Measurements from ENCODE around the gene DNAJC13.
A peak's percentile ranks its signal among the peaks of the same experiment; 100 is the strongest.
"Not testable (repeated sequence)": the region's sequence is repeated elsewhere in the genome, so short reads cannot be mapped to it uniquely, and the experiment has no call there.

Gene DNAJC13

GRCh38 chr3:132416807-132417694 is at the start of gene DNAJC13:
Gene DNAJC13 (plus strand): TSS chr3:132417502. CDS start chr3:132434551, 17,049 bp downstream.
- Histone ChIP-seq H3K4me1 (ENCODE audit: control insufficient read depth in 1 of 2, insufficient read depth in 2 of 2, low read length in 2 of 2) (peaks cover 22 to 24% of the 10 kb centered on the region in 2 donors), H3K9ac (ENCODE audit: low read depth in 1 of 2, low read length in 2 of 2) (peak within 1 kb of the TSS; percentile 85 to 99), H3K27me3 (ENCODE audit: control insufficient read depth in 1 of 2, insufficient read depth in 2 of 2, low read length in 2 of 2) (no peaks in the 10 kb centered on the region), H3K36me3 (ENCODE audit: control insufficient read depth in 1 of 2, insufficient read depth in 2 of 2, low read length in 2 of 2) (no peaks in the 10 kb centered on the region), H3K9me3 (ENCODE audit: control insufficient read depth in 1 of 2, low read length in 2 of 2) (no peaks in the 10 kb centered on the region), H3K4me3 (ENCODE audit: low read depth in 1 of 2, low read length in 2 of 2) (peak within 1 kb of the TSS; percentile 97), H3K27ac (ENCODE audit: low read depth, low read length) (peak within 1 kb of the TSS; percentile 91)

- Histone ChIP-seq H3K27me3 (ENCODE audit: control insufficient read depth in 1 of 2, insufficient read depth in 2 of 2, low read length in 2 of 2) (no peaks in the 10 kb centered on the region), H3K9ac (ENCODE audit: low read depth in 1 of 2, low read length in 2 of 2) (no peak overlapping the region), H3K4me1 (ENCODE audit: control insufficient read depth in 1 of 2, insufficient read depth in 2 of 2, low read length in 2 of 2) (no peaks in the 10 kb centered on the region), H3K9me3 (ENCODE audit: control insufficient read depth in 1 of 2, low read length in 2 of 2) (no peaks in the 10 kb centered on the region), H3K27ac (ENCODE audit: low read depth, low read length) (no peak overlapping the region), H3K36me3 (ENCODE audit: control insufficient read depth in 1 of 2, insufficient read depth in 2 of 2, low read length in 2 of 2) (no peaks in the 10 kb centered on the region), H3K4me3 (ENCODE audit: low read depth in 1 of 2, low read length in 2 of 2) (no peak overlapping the region)
Measured at GRCh38 chr3:132368515-132368914, 48.8 kb upstream of the DNAJC13 start.

GRCh38 chr3:132368962-132369361 is 48.3 kb upstream of the DNAJC13 start:
- Histone ChIP-seq H3K27ac (ENCODE audit: low read depth, low read length) (no peak overlapping the region), H3K9ac (ENCODE audit: low read depth in 1 of 2, low read length in 2 of 2) (no peak overlapping the region), H3K36me3 (ENCODE audit: control insufficient read depth in 1 of 2, insufficient read depth in 2 of 2, low read length in 2 of 2) (no peaks in the 10 kb centered on the region), H3K4me1 (ENCODE audit: control insufficient read depth in 1 of 2, insufficient read depth in 2 of 2, low read length in 2 of 2) (no peaks in the 10 kb centered on the region), H3K9me3 (ENCODE audit: control insufficient read depth in 1 of 2, low read length in 2 of 2) (no peaks in the 10 kb centered on the region), H3K27me3 (ENCODE audit: control insufficient read depth in 1 of 2, insufficient read depth in 2 of 2, low read length in 2 of 2) (no peaks in the 10 kb centered on the region), H3K4me3 (ENCODE audit: low read depth in 1 of 2, low read length in 2 of 2) (no peak overlapping the region)

GRCh38 chr3:132376945-132377354 is 40.4 kb upstream of the DNAJC13 start:
- H3K9ac ChIP-seq (ENCODE audit: low read depth in 1 of 2, low read length in 2 of 2); H3K9me3 ChIP-seq (ENCODE audit: control insufficient read depth in 1 of 2, low read length in 2 of 2); H3K27me3 ChIP-seq (ENCODE audit: control insufficient read depth in 1 of 2, insufficient read depth in 2 of 2, low read length in 2 of 2); H3K36me3 ChIP-seq (ENCODE audit: control insufficient read depth in 1 of 2, insufficient read depth in 2 of 2, low read length in 2 of 2); H3K27ac ChIP-seq (ENCODE audit: low read depth, low read length); H3K4me1 ChIP-seq (ENCODE audit: control insufficient read depth in 1 of 2, insufficient read depth in 2 of 2, low read length in 2 of 2); H3K4me3 ChIP-seq (ENCODE audit: low read depth in 1 of 2, low read length in 2 of 2): not testable (repeated sequence)

- H3K9me3 ChIP-seq (ENCODE audit: control insufficient read depth in 1 of 2, low read length in 2 of 2) = no peaks in the 10 kb centered on the region
- no peaks in the 10 kb centered on the region for H3K36me3 ChIP-seq (ENCODE audit: control insufficient read depth in 1 of 2, insufficient read depth in 2 of 2, low read length in 2 of 2)
- H3K4me1 ChIP-seq (ENCODE audit: control insufficient read depth in 1 of 2, insufficient read depth in 2 of 2, low read length in 2 of 2) = no peaks in the 10 kb centered on the region
- peaks cover 0 to 4% of the 10 kb centered on the region in 2 donors for H3K27me3 ChIP-seq (ENCODE audit: control insufficient read depth in 1 of 2, insufficient read depth in 2 of 2, low read length in 2 of 2)
- no peak overlapping the region for H3K27ac ChIP-seq (ENCODE audit: low read depth, low read length)
- H3K4me3 ChIP-seq (ENCODE audit: low read depth in 1 of 2, low read length in 2 of 2) = no peak overlapping the region
- no peak overlapping the region for H3K9ac ChIP-seq (ENCODE audit: low read depth in 1 of 2, low read length in 2 of 2)
Measured at GRCh38 chr3:132378048-132378762, 39.1 kb upstream of the DNAJC13 start.

GRCh38 chr3:132378846-132379245 is 38.5 kb upstream of the DNAJC13 start:
- H3K9ac ChIP-seq (ENCODE audit: low read depth in 1 of 2, low read length in 2 of 2) = no peak overlapping the region

GRCh38 chr3:132380920-132381319 is 36.4 kb upstream of the DNAJC13 start:
- Histone ChIP-seq H3K27me3 (ENCODE audit: control insufficient read depth in 1 of 2, insufficient read depth in 2 of 2, low read length in 2 of 2) (peaks cover 0 to 4% of the 10 kb centered on the region in 2 donors), H3K9ac (ENCODE audit: low read depth in 1 of 2, low read length in 2 of 2) (no peak overlapping the region), H3K4me1 (ENCODE audit: control insufficient read depth in 1 of 2, insufficient read depth in 2 of 2, low read length in 2 of 2) (no peaks in the 10 kb centered on the region), H3K9me3 (ENCODE audit: control insufficient read depth in 1 of 2, low read length in 2 of 2) (no peaks in the 10 kb centered on the region), H3K4me3 (ENCODE audit: low read depth in 1 of 2, low read length in 2 of 2) (no peak overlapping the region), H3K36me3 (ENCODE audit: control insufficient read depth in 1 of 2, insufficient read depth in 2 of 2, low read length in 2 of 2) (no peaks in the 10 kb centered on the region), H3K27ac (ENCODE audit: low read depth, low read length) (no peak overlapping the region)

More at GRCh38 chr3:132378846-132379245, 38.5 kb upstream of the DNAJC13 start:
- Histone ChIP-seq H3K4me3 (ENCODE audit: low read depth in 1 of 2, low read length in 2 of 2) (no peak overlapping the region), H3K27ac (ENCODE audit: low read depth, low read length) (no peak overlapping the region), H3K9me3 (ENCODE audit: control insufficient read depth in 1 of 2, low read length in 2 of 2) (no peaks in the 10 kb centered on the region), H3K4me1 (ENCODE audit: control insufficient read depth in 1 of 2, insufficient read depth in 2 of 2, low read length in 2 of 2) (no peaks in the 10 kb centered on the region), H3K27me3 (ENCODE audit: control insufficient read depth in 1 of 2, insufficient read depth in 2 of 2, low read length in 2 of 2) (peaks cover 0 to 4% of the 10 kb centered on the region in 2 donors), H3K36me3 (ENCODE audit: control insufficient read depth in 1 of 2, insufficient read depth in 2 of 2, low read length in 2 of 2) (no peaks in the 10 kb centered on the region)

- H3K4me3 ChIP-seq (ENCODE audit: low read depth in 1 of 2, low read length in 2 of 2) = no peak overlapping the region
- no peak overlapping the region for H3K9ac ChIP-seq (ENCODE audit: low read depth in 1 of 2, low read length in 2 of 2)
- H3K27ac ChIP-seq (ENCODE audit: low read depth, low read length) = no peak overlapping the region
- no peaks in the 10 kb centered on the region for H3K9me3 ChIP-seq (ENCODE audit: control insufficient read depth in 1 of 2, low read length in 2 of 2)
- H3K4me1 ChIP-seq (ENCODE audit: control insufficient read depth in 1 of 2, insufficient read depth in 2 of 2, low read length in 2 of 2) = no peaks in the 10 kb centered on the region
- no peaks in the 10 kb centered on the region for H3K36me3 ChIP-seq (ENCODE audit: control insufficient read depth in 1 of 2, insufficient read depth in 2 of 2, low read length in 2 of 2)
- H3K27me3 ChIP-seq (ENCODE audit: control insufficient read depth in 1 of 2, insufficient read depth in 2 of 2, low read length in 2 of 2) = peaks cover 0 to 4% of the 10 kb centered on the region in 2 donors
Measured at GRCh38 chr3:132381348-132381944, 35.9 kb upstream of the DNAJC13 start.

- Histone ChIP-seq H3K9ac (ENCODE audit: low read depth in 1 of 2, low read length in 2 of 2) (no peak overlapping the region), H3K4me1 (ENCODE audit: control insufficient read depth in 1 of 2, insufficient read depth in 2 of 2, low read length in 2 of 2) (no peaks in the 10 kb centered on the region), H3K9me3 (ENCODE audit: control insufficient read depth in 1 of 2, low read length in 2 of 2) (no peaks in the 10 kb centered on the region), H3K27ac (ENCODE audit: low read depth, low read length) (no peak overlapping the region), H3K4me3 (ENCODE audit: low read depth in 1 of 2, low read length in 2 of 2) (no peak overlapping the region), H3K36me3 (ENCODE audit: control insufficient read depth in 1 of 2, insufficient read depth in 2 of 2, low read length in 2 of 2) (no peaks in the 10 kb centered on the region), H3K27me3 (ENCODE audit: control insufficient read depth in 1 of 2, insufficient read depth in 2 of 2, low read length in 2 of 2) (peaks cover 0 to 4% of the 10 kb centered on the region in 2 donors)
Measured at GRCh38 chr3:132382267-132382666, 35.0 kb upstream of the DNAJC13 start.

GRCh38 chr3:132382688-132383194 is 34.6 kb upstream of the DNAJC13 start:
- Histone ChIP-seq H3K36me3 (ENCODE audit: control insufficient read depth in 1 of 2, insufficient read depth in 2 of 2, low read length in 2 of 2) (no peaks in the 10 kb centered on the region), H3K9ac (ENCODE audit: low read depth in 1 of 2, low read length in 2 of 2) (no peak overlapping the region), H3K9me3 (ENCODE audit: control insufficient read depth in 1 of 2, low read length in 2 of 2) (no peaks in the 10 kb centered on the region), H3K4me3 (ENCODE audit: low read depth in 1 of 2, low read length in 2 of 2) (no peak overlapping the region), H3K27me3 (ENCODE audit: control insufficient read depth in 1 of 2, insufficient read depth in 2 of 2, low read length in 2 of 2) (peaks cover 0 to 4% of the 10 kb centered on the region in 2 donors), H3K27ac (ENCODE audit: low read depth, low read length) (no peak overlapping the region), H3K4me1 (ENCODE audit: control insufficient read depth in 1 of 2, insufficient read depth in 2 of 2, low read length in 2 of 2) (no peaks in the 10 kb centered on the region)
